GM10248 (cell line): ENCODE measurements around the gene SLC37A3.

Experiments
- CTCF ChIA-PET: fragments of 300-600 bp; sonication (Branson Sonifier 250); formaldehyde crosslinking; extraction: SDS; loops from one replicate; lab custom pipeline; 2021; ENCODE audit warnings: antibody characterized with exemption; lab: Yijun Ruan, JAX
- POLR2A ChIA-PET: fragments of 350-650 bp; sonication (Branson Sonifier 250); formaldehyde crosslinking; extraction: SDS; loops from one replicate; lab custom pipeline; 2020; ENCODE audit warnings: antibody characterized with exemption; lab: Yijun Ruan, JAX
- DNase-seq: peaks from one replicate; pipeline ENCODE4 v3.0.0; 2012; ENCODE audit errors: extremely low spot score
- TF ChIP-seq, protein P1 (sequence below): IDR thresholded peaks from 2 replicates; pipeline ENCODE4 v1.5.1; 2012; ENCODE audit warnings: mild to moderate bottlenecking, low read depth; ENCODE audit errors: extremely low read depth, missing control alignments, control extremely low read depth

The SLC37A3 gene

DNA sequence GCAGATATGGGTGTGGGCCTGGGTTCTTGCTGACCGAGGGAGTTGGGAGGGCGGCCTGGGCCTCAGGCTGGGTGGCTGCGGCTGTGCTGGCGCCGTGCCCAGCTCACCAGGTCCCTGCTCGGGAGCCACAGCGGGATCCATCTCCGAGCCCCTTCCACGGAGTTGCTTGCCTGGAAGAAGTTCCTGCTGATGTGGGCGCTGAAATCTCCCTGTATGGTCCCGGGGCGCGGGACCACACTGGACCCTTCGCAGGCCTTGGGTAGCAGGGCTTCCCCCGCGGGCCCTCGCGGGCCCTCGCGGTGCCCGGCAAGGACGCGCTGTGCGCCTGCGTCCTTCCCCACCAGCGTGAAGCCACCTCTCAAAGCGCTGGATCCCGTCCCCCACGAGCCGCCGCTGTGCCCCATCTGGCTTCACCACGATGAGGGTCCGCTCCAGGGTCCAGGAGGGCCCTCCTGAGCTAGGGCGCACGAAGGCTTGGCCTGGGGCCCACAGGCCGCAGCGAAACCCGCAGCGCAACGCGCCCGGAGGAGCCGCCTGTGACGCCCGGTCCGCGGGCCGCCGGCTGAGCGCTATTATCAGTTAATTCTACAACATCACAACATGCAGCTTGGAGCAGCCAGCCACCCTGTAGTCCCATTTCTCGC, 37.0 kb upstream of the SLC37A3 start:
- POLR2A ChIA-PET = no interaction called here
- DNase-seq = no peak
- TF ChIP-seq, protein P1, sequence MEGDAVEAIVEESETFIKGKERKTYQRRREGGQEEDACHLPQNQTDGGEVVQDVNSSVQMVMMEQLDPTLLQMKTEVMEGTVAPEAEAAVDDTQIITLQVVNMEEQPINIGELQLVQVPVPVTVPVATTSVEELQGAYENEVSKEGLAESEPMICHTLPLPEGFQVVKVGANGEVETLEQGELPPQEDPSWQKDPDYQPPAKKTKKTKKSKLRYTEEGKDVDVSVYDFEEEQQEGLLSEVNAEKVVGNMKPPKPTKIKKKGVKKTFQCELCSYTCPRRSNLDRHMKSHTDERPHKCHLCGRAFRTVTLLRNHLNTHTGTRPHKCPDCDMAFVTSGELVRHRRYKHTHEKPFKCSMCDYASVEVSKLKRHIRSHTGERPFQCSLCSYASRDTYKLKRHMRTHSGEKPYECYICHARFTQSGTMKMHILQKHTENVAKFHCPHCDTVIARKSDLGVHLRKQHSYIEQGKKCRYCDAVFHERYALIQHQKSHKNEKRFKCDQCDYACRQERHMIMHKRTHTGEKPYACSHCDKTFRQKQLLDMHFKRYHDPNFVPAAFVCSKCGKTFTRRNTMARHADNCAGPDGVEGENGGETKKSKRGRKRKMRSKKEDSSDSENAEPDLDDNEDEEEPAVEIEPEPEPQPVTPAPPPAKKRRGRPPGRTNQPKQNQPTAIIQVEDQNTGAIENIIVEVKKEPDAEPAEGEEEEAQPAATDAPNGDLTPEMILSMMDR = no peak
- CTCF ChIA-PET = interaction anchor here (1.1 to 1.6 kb wide), 4 partner anchors 10 to 22 kb away, joined by 3 to 4 read pairs (median 3); no protein-coding TSS in a partner anchor

GRCh38 chr7:140433396-140433795, 35.1 kb upstream of the SLC37A3 start:
- TF ChIP-seq, protein P1 = no peak
- DNase-seq = no peak
- CTCF ChIA-PET = interaction anchor here (0.9 to 1.6 kb wide), 2 partner anchors 9 to 43 kb away, joined by 3 read pairs; no protein-coding TSS in a partner anchor
- POLR2A ChIA-PET = no interaction called here

DNA sequence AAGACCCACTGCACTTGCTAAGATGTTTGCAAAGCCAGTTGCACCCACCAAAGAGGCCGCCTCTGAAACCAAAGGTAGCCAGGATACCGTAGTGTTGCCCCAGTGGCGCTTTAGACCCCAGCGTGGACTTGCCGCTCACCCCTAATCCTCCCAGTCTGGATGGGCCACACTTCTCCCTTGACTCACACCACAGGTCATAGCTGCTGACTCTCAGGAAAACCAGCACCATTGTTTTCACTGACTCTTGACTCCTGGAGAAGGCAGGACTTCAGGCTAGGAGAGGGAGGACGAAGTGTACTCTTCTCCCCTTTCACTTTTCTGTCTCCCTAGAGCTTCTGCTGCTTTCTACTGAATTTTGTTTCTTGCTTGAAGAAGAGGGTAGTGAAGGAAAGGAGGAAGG, 27.8 kb upstream of the SLC37A3 start:
- ChIA-PET POLR2A (no interaction called here), CTCF (interaction anchor here (0.5 to 1.0 kb wide), 2 partner anchors 44 to 1038 kb away, joined by 3 to 4 read pairs; no protein-coding TSS in a partner anchor)
- no peak for DNase-seq
- TF ChIP-seq, protein P1 = no peak

DNA sequence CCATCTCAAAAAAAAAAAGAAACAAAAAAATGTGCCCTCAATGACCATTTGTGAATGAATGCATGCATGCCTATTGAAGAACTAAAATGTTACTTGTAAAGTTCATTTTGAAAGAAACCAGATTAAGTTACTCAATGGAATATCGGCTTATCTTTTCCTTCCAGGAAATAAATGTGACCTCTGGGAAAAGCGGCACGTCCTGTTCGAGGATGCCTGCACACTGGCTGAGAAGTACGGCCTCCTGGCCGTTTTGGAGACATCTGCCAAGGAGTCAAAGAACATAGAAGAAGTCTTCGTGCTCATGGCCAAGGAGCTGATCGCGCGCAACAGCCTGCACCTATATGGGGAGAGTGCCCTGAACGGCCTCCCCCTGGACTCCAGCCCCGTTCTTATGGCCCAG, 27.4 kb upstream of the SLC37A3 start:
- CTCF ChIA-PET = interaction anchor here (1.0 to 1.2 kb wide), 2 partner anchors 10 to 44 kb away, joined by 3 to 4 read pairs; no protein-coding TSS in a partner anchor
- DNase-seq = no peak
- TF ChIP-seq, protein P1 = no peak
- POLR2A ChIA-PET = no interaction called here

- TF ChIP-seq, protein P1 = no peak
- CTCF ChIA-PET = interaction anchor here (0.7 kb wide), 1 partner anchor 13 kb away, joined by 3 read pairs; no protein-coding TSS in a partner anchor
- POLR2A ChIA-PET = no interaction called here
- no peak for DNase-seq
Measured at GRCh38 chr7:140423501-140423900, 25.2 kb upstream of the SLC37A3 start.

GRCh38 chr7:140421521-140421920, 23.2 kb upstream of the SLC37A3 start:
- no peak for DNase-seq
- ChIA-PET CTCF (no interaction called here), POLR2A (no interaction called here)
- TF ChIP-seq, protein P1 = no peak
